AG09319 (cell line): ENCODE results near the gene INHBB.
A peak's percentile ranks its signal among the peaks of the same experiment; 100 is the strongest.

Source experiments
- DNase-seq: peaks from one replicate; pipeline ENCODE4 v3.0.0-alpha.2; 2010; ENCODE audit warnings: low read depth; ENCODE audit errors: extremely low read depth
- TF ChIP-seq, protein P1 (sequence below): IDR thresholded peaks from 2 replicates; pipeline ENCODE4 v1.5.1; 2011; ENCODE audit warnings: low read depth, mild to moderate bottlenecking, inconsistent platforms, low read length, moderate library complexity

The INHBB gene

DNA sequence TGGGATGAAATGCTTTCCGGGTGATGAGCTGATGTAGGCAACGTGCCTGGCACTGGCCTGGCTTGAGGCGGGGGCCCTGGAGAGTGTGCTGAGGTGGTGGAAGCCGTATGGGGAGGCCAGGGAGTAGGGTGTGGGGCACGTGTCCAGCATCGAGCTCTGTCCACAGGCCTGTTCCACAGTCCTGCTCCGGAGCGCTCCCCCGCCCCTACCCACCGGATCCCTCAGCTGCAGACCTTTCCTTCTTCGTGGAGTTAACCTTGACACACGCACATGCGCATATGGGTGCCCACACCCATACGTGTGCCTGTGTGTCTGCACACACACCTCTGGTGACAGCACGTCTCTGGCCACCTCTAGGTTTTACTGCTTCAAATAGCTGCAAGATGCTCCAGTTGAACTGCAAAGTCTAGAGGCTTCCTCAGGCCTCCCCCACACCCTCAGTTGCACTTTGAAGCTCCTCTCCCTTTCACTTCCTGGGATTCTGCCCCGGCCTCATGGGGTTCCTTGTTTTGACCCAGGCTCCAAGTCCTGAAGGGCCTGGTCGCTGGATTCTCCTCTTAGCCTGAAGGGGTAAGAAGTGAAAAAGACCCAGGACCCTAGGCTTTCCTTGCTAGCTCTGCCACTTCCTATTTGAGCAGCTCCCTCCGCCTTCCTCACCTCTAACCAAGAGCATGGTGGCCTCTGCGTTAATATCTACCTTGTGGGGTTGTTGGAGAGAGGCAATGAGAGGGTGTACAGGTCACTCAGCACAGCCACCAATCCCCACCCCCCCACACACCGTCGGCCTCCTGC is 49.5 kb downstream of the INHBB start:
- TF ChIP-seq, protein P1, sequence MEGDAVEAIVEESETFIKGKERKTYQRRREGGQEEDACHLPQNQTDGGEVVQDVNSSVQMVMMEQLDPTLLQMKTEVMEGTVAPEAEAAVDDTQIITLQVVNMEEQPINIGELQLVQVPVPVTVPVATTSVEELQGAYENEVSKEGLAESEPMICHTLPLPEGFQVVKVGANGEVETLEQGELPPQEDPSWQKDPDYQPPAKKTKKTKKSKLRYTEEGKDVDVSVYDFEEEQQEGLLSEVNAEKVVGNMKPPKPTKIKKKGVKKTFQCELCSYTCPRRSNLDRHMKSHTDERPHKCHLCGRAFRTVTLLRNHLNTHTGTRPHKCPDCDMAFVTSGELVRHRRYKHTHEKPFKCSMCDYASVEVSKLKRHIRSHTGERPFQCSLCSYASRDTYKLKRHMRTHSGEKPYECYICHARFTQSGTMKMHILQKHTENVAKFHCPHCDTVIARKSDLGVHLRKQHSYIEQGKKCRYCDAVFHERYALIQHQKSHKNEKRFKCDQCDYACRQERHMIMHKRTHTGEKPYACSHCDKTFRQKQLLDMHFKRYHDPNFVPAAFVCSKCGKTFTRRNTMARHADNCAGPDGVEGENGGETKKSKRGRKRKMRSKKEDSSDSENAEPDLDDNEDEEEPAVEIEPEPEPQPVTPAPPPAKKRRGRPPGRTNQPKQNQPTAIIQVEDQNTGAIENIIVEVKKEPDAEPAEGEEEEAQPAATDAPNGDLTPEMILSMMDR: no peak

DNA sequence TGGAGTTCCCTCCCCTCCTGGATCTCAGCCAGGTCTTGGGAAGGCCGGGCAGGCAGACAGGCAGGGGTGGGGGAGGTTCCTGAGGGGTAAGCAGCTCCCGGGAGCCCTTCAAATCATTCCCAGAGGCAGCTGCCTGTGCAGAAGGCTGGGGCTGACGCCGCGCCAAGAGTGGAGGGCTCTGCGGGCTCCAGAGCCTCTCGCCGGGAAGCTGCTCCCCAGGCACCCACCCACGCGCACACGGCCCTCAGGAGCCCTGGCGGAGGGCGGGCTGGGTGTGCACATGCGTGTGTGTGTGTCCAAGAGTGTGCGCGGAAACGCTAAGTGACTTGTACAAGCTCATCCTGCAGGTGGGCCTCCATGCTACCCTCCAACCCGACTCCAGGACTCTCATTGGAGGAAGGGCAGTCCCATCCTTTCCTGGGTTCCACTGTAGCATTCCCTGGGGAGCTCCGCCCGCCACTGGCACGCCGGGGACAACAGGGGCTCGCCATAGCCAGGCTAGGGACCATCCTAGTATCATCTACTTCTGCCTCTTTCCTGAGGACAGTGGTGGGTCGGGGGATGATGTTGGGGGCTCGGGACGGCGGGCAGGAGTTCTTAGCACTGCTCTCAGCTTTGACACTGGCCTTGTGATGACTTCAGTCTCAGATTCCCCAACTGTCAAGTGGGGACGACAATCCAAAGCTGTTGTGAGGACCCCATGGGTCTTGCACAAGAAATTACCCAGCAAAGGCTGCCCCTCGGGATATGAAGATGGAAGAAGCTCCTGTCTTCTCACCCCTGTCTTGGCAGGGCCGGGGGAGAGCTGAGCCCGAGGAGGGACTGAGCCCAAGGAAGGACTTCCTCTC is 50.3 kb downstream of the INHBB start:
- DNase-seq: no peak
- TF ChIP-seq, protein P1: no peak

More for the DNA sequence above, 49.5 kb downstream of the INHBB start:
- DNase-seq: no peak

DNA sequence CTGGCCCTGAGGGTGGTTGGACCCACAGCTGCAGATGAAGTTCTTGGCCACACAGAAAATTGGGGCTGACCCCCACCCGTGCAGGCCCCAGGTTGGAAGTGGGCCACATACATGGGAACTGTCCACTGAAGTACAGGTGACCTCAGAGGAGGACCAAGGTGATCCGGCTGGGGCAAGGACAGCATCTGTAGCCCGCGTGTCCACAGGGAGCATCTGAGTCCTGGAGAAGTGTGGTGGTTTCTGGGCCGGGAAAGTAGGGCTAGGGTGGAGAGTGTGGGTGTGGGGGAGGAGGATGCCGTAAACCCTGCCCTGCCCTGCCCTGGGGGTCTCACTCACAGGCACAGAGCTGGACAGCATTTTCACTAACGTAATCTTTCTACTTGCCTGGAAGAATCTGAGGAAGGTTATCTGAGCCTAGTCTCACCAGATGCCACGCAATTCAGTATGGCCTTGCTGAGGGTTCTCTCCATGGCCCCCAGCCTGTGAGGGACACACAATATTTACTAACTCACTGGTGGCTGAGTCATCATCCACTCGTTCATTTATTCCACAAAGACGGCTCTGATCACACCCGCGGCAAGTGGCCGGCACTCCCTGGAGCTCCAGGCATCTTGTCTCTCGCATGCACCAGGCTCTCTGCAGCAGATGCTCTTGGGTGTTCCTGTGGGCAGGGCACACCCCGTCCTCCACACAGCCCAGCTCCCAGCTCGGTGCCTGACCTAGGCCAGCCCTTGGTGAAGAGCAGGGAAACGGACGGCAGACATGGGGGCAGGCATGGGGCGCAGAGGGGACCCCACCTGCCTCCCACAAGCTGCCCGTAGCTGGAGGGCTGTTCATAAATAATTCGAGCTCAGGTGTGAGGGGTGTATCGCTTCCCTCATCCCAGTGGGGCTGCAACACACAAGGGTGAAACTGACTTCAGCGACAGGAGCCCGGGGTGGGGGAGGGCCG is 51.2 kb downstream of the INHBB start:
- DNase-seq: no peak
- TF ChIP-seq, protein P1: no peak

DNA sequence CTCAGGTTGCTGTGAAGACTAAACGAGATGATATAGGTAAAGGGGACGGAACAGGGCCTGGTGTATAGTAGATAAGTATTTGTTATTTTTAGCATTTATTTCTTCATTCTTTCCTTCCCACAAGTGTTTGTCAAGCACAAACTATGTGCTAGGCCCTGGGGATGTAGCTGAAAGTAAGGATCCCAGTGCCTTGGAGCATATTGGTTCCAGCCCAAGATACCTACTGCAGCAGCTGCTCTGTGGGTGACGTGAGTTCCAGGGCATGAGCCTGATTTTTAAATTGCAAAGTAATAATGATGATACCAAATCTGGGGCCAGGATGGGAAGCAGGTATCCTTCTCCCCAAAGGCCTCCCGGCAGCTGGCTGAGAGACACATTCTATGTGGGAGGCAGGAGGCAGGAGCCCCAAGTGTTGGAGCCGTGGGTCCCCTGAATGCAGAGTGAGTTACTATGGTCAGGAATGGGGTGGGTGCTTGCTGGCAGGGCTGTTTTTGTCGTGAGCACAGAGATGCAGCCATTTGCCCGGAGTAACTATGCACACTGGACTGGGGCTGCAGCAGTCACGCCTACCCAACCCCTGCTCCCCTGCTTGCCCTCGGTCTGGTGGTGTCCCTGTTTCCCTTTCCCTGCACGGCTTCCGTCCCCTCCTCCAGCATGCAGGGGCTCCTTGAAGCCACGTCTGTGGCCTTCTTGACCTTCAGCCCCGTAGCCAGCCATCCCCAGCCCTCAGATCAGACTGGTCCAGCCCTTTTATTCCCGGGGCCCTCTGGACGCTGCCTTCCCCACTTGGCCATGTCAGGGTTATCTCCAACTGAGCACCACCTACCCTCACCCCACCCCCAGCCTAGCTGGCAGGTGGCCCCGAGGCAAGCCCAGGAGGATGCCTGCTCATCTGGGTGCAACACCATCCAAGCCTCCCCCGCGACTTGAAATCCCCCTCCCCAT is 52.4 kb downstream of the INHBB start:
- TF ChIP-seq, protein P1: no peak
- DNase-seq: peak; percentile 2

DNA sequence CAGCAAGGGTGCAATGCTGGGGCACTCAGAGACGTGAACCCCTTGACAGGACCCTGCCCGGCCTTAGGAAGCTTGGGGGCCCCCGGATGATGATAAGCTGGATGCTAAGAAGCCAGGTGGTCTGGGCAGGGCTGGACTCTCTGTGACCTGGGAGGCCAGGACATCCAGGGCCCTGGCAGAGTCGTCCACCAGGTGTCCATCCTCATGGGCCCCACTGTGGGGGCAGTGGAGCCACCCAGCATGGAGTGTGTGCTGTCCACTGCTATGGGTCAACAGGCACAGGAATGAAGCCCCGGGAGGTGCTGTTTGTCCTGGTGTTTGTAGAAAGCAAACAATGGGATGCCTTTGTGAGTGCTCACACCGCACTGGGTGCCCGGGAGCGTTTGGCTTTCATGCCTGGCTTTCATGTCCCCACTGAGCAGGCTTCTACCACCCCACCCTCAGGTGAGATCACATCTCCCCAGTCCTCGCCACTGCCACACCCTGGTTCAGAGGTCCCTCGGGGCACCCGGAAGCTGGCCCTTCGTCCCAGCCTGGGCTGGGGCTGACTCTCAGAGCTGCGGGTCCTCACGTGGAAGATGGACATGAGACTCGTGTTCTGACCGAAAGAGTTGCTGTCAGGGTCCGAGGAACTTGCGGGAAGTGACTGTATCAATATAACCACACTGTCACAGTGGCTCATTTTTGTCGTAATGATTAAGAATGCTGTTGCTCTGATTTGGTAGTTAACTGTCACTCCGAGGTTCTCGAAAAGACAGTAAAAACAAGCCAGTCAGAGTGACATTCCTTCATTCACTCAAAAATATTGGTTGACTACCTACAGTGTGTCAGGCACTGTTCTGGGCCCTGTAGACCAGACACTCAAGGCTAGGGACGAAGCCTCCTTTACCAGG is 53.3 kb downstream of the INHBB start:
- no peak for DNase-seq

More for the DNA sequence above, 53.3 kb downstream of the INHBB start:
- TF ChIP-seq, protein P1: no peak
